MM.1S (cell line): ENCODE measurements around the gene TP63.

Experiments used
- EZH2 ChIP-seq: fragments of 300-600 bp; sonication (generic); optimal IDR thresholded peaks from 2 replicates; pipeline ENCODE3; 2017; ENCODE audit warnings: low read depth, mild to moderate bottlenecking, antibody characterized with exemption, low read length, mixed read lengths
- EZH2phosphoT487 ChIP-seq: fragments of 300-600 bp; sonication (generic); IDR thresholded peaks from 2 replicates; pipeline ENCODE4 v1.6.1; 2018; ENCODE audit warnings: antibody characterized with exemption, low read length
- TF ChIP-seq, protein P1 (sequence below): fragments of 300-600 bp; sonication (generic); IDR thresholded peaks from 2 replicates; pipeline ENCODE4 v1.5.1; 2016; ENCODE audit warnings: antibody characterized with exemption, low read length, mixed read lengths

DNA sequence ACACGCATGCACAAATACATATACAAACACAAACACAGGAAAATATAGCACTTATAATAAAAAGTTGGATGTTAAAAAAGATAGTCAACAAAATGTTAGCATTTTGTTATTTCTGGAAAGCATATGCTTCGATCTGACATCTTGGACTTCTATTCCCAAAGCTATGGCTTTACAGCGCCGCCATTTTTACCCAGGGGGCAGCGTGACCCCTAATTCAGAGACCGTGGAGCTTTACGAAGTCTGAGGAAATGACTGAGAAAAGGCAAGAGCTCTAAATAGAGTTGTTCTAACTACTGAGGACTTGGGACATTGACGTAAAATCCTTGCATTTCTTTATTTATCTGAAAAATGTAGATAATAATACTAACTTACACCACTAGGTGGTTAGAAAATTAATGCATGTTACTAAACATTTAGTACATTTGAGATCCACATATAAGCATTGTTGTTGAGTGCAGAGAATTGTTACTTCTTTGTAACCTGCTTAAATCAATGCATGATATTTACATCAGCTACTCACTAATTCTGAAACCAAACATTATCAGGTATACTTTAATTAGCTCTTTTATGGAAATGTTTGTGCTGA lies 155.4 kb downstream of the TP63 start:
- TF ChIP-seq, protein P1, sequence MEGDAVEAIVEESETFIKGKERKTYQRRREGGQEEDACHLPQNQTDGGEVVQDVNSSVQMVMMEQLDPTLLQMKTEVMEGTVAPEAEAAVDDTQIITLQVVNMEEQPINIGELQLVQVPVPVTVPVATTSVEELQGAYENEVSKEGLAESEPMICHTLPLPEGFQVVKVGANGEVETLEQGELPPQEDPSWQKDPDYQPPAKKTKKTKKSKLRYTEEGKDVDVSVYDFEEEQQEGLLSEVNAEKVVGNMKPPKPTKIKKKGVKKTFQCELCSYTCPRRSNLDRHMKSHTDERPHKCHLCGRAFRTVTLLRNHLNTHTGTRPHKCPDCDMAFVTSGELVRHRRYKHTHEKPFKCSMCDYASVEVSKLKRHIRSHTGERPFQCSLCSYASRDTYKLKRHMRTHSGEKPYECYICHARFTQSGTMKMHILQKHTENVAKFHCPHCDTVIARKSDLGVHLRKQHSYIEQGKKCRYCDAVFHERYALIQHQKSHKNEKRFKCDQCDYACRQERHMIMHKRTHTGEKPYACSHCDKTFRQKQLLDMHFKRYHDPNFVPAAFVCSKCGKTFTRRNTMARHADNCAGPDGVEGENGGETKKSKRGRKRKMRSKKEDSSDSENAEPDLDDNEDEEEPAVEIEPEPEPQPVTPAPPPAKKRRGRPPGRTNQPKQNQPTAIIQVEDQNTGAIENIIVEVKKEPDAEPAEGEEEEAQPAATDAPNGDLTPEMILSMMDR: peak; percentile 10; the same call in 1 of the 2 replicates
- TF ChIP-seq EZH2 (no peak), EZH2phosphoT487 (no peak)
